OCI-LY1 (cell line): ENCODE measurements around the gene CREBRF.

Source experiments
- H2AFZ ChIP-seq: fragments of 200-600 bp; sonication (generic), shearing (Covaris generic); 2 replicates; pipeline ENCODE4 v1.6.0; 2014; ENCODE audit warnings: antibody characterized with exemption, mild to moderate bottlenecking, low read length
- H3F3A ChIP-seq: fragments of 200-600 bp; sonication (generic), shearing (Covaris generic); 2 replicates; pipeline ENCODE4 v1.6.0; 2014; ENCODE audit warnings: mild to moderate bottlenecking, antibody characterized with exemption, low read length, moderate library complexity; ENCODE audit not compliant: insufficient read depth
- H3K27ac ChIP-seq: fragments of 200-600 bp; sonication (generic); 2 replicates; pipeline ENCODE4 v1.5.1; 2014; ENCODE audit warnings: low read length, mixed run types, mild to moderate bottlenecking, low read depth; ENCODE audit not compliant: poor library complexity, severe bottlenecking
- H3K27me3 ChIP-seq: fragments of 200-600 bp; sonication (generic); 2 replicates; pipeline ENCODE4 v1.6.0; 2014; ENCODE audit warnings: antibody characterized with exemption, mild to moderate bottlenecking, low read length, moderate library complexity; ENCODE audit not compliant: insufficient read depth
- H3K36me3 ChIP-seq: fragments of 200-600 bp; sonication (generic); 2 replicates; pipeline ENCODE4 v1.6.1; 2014; ENCODE audit warnings: mild to moderate bottlenecking, antibody characterized with exemption, low read length, moderate library complexity, mixed read lengths; ENCODE audit not compliant: insufficient read depth
- H3K4me1 ChIP-seq: fragments of 200-600 bp; sonication (generic); 2 replicates; pipeline ENCODE4 v1.5.1; 2014; ENCODE audit warnings: mild to moderate bottlenecking, low read length, moderate library complexity; ENCODE audit not compliant: insufficient read depth, severe bottlenecking
- H3K4me2 ChIP-seq: fragments of 200-600 bp; sonication (generic), shearing (Covaris generic); 2 replicates; pipeline ENCODE4 v1.6.1; 2014; ENCODE audit warnings: low read length
- H3K4me3 ChIP-seq: fragments of 200-600 bp; sonication (generic); 2 replicates; pipeline ENCODE4 v1.5.1; 2014; ENCODE audit warnings: low read length, low read depth, mild to moderate bottlenecking, mixed read lengths; ENCODE audit not compliant: poor library complexity, severe bottlenecking
- H3K79me2 ChIP-seq: fragments of 200-600 bp; shearing (Covaris generic); 2 replicates; pipeline ENCODE4 v1.6.1; 2016; ENCODE audit warnings: mixed run types, low read length, mixed read lengths; ENCODE audit not compliant: insufficient read depth
- H3K9ac ChIP-seq: fragments of 200-600 bp; sonication (generic), shearing (Covaris generic); 2 replicates; pipeline ENCODE4 v1.6.1; 2014; ENCODE audit warnings: mild to moderate bottlenecking, low read length, mixed read lengths
- H3K9me2 ChIP-seq: fragments of 200-600 bp; sonication (generic), shearing (Covaris generic); 2 replicates; pipeline ENCODE4 v1.6.1; 2014; ENCODE audit warnings: low read depth, mild to moderate bottlenecking, low read length, mixed read lengths
- H3K9me3 ChIP-seq: fragments of 200-600 bp; shearing (Covaris generic); 2 replicates; pipeline ENCODE4 v1.6.1; 2014; ENCODE audit warnings: low read length, mixed read lengths
- H4K20me1 ChIP-seq: fragments of 200-600 bp; sonication (generic), shearing (Covaris generic); 2 replicates; pipeline ENCODE4 v1.6.0; 2016; ENCODE audit warnings: mild to moderate bottlenecking, low read length; ENCODE audit not compliant: insufficient read depth
- CTCF ChIP-seq: fragments of 200-600 bp; sonication (generic), shearing (Covaris generic); IDR thresholded peaks from 2 replicates; pipeline ENCODE4 v1.5.1; 2017; ENCODE audit warnings: mild to moderate bottlenecking, antibody characterized with exemption, low read length, moderate library complexity, mixed read lengths
- EZH2 ChIP-seq: fragments of 200-600 bp; sonication (generic), shearing (Covaris generic); IDR thresholded peaks from 2 replicates; pipeline ENCODE4 v1.8.0; 2017; ENCODE audit warnings: borderline replicate concordance, mixed run types, mild to moderate bottlenecking, antibody characterized with exemption, low read length, moderate library complexity, mixed read lengths

The CREBRF gene

DNA sequence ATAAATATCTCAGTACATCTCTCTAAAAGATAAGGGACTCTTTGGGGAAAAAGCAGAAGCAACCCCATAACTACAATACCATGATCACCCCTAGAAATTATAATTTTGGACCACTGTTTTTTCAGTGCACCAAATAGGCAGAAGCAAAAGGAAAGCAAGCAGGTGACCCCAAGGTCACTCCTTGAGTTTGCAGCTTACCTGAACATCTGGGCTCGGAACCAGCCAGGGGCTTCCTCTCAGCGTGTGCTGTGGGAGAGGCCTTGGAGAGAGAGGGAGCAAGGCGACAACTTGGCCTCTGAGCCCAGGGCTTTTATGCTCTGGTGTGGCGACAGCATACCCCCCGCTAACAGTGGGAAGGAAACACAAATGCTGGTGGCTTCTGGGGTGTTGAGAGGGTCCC, 105.0 kb downstream of the CREBRF start:
- Histone ChIP-seq H4K20me1 (no peaks in the 10 kb centered on the region), H3K79me2 (no peaks in the 10 kb centered on the region), H3K9me2 (no peaks in the 10 kb centered on the region), H3K4me2 (no peak overlapping the region), H3K9me3 (no peaks in the 10 kb centered on the region), H3F3A (no peaks in the 10 kb centered on the region), H3K27ac (no peak overlapping the region), H3K4me1 (peaks cover 9% of the 10 kb centered on the region), H2AFZ (no peak overlapping the region), H3K9ac (no peak overlapping the region), H3K36me3 (peaks cover 39% of the 10 kb centered on the region), H3K4me3 (no peak overlapping the region), H3K27me3 (no peaks in the 10 kb centered on the region)
- TF ChIP-seq EZH2 = no peak
- no peak for TF ChIP-seq CTCF

- H3K4me1 ChIP-seq = peaks cover 9% of the 10 kb centered on the region
- no peak overlapping the region for H3K9ac ChIP-seq
- no peaks in the 10 kb centered on the region for H3K27me3 ChIP-seq
- no peak overlapping the region for H2AFZ ChIP-seq
- no peak overlapping the region for H3K27ac ChIP-seq
- TF ChIP-seq CTCF (no peak), EZH2 (no peak)
- peaks cover 34% of the 10 kb centered on the region for H3K36me3 ChIP-seq
- H3K9me3 ChIP-seq = no peaks in the 10 kb centered on the region
- H3K79me2 ChIP-seq = no peaks in the 10 kb centered on the region
- H4K20me1 ChIP-seq = no peaks in the 10 kb centered on the region
- no peaks in the 10 kb centered on the region for H3K9me2 ChIP-seq
- no peak overlapping the region for H3K4me2 ChIP-seq
- no peaks in the 10 kb centered on the region for H3F3A ChIP-seq
- H3K4me3 ChIP-seq = no peak overlapping the region
Observed at GRCh38 chr5:173163219-173163618, 107.1 kb downstream of the CREBRF start.

DNA sequence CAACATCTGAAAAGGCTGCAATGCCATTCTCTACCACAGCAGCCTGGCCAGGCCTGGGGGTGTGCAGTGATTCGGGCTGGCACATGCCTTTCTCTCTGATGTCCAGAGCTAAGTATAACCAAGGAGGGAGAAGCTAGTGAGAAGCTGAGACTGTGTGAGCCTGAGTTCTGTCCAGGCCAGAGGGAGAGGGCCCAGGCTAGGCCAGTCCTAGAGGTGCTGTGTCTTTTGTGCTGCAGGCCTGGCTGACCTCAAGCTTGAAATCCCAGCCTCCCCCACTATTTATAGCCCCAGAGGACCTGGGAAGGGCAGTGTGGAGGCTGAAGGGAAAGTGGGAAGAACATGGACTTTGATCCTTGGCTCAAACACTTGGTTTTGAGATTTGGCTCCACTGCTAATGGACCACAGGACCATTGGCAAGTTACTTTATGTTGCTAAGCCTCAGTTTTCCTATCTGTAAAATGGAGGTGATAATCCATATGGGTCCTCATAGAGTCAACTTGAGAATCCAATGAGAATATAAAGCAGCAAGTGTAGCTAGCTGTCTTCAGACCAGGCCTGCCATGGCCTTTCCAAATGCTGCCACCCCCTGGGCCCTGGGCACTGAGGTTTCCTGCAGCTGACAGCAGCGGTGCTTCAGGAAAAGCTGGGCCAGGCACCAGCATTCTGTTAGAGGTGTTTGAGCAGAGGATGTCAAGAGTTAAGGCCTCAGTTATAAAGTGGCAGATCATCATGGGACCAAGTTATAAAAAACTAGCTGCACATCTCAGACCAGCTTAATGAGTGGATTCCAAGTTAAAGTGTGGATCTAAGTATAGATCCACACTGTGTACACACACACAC, 109.2 kb downstream of the CREBRF start:
- H3K79me2 ChIP-seq = no peaks in the 10 kb centered on the region

More for the DNA sequence above, 109.2 kb downstream of the CREBRF start:
- Histone ChIP-seq H3K9me3 (no peaks in the 10 kb centered on the region), H3K9me2 (no peaks in the 10 kb centered on the region), H4K20me1 (no peaks in the 10 kb centered on the region), H3K27me3 (no peaks in the 10 kb centered on the region), H3K36me3 (peaks cover 20% of the 10 kb centered on the region), H3K4me2 (no peak overlapping the region), H3K4me3 (no peak overlapping the region), H3K9ac (no peak overlapping the region), H3K27ac (no peak overlapping the region), H3F3A (no peaks in the 10 kb centered on the region), H3K4me1 (peaks cover 9% of the 10 kb centered on the region), H2AFZ (no peak overlapping the region)
- TF ChIP-seq CTCF (no peak), EZH2 (no peak)
